Psoas muscle (tissue), 8 donors: Measurements from ENCODE around the gene HINFP. TPM values are rescaled to one million over a fixed set of nuclear protein-coding genes. Genes with fewer than 3 reads are reported as not detected.

Source experiments
- ATAC-seq, 4 donors: fragments of 200-7000 bp; cut with Tn5 transposase; one replicate each; pipeline ENCODE4 v1.9.1; 2020; ENCODE audit warnings: moderate library complexity in 3 of 4, mild to moderate bottlenecking in 2 of 4
- DNase-seq, 2 donors: peaks; one replicate each; pipeline ENCODE4 v3.0.0-alpha.2; 2020
- H3K27ac ChIP-seq: fragments of 200-600 bp; one replicate; pipeline ENCODE4 v1.8.0; 2022
- H3K27me3 ChIP-seq, 3 donors: fragments of 200-600 bp in 1 of 3; one replicate each; pipeline versions ENCODE4 v1.6.1 to v1.8.0; 2013 to 2022; ENCODE audit warnings: low read length in 2 of 3, mild to moderate bottlenecking in 2 of 3, moderate library complexity in 1 of 3; ENCODE audit not compliant: insufficient read depth in 3 of 3
- H3K36me3 ChIP-seq, 2 donors: fragments of 200-600 bp in 1 of 2; one replicate each; pipeline versions ENCODE4 v1.6.1 to v1.8.0; 2013 to 2022; ENCODE audit warnings: low read depth in 1 of 2, mild to moderate bottlenecking in 1 of 2, moderate library complexity in 1 of 2; ENCODE audit not compliant: insufficient read depth in 1 of 2
- H3K4me1 ChIP-seq: fragments of 200-600 bp; one replicate; pipeline ENCODE4 v1.8.0; 2022
- H3K4me3 ChIP-seq: fragments of 200-600 bp; one replicate; pipeline ENCODE4 v1.8.0; 2022; ENCODE audit warnings: mild to moderate bottlenecking
- H3K9me3 ChIP-seq: fragments of 200-600 bp; one replicate; pipeline ENCODE4 v1.8.0; 2022
- CTCF ChIP-seq: fragments of 200-600 bp; IDR thresholded peaks from one replicate; pipeline ENCODE4 v1.8.0; 2022; ENCODE audit warnings: antibody characterized with exemption
- WGBS, 3 donors: extraction: QIAGEN DNeasy Blood & Tissue Kit; methylation state at CpG; one replicate each; pipeline versions ENCODE4 v1.1.6 to v1.1.7; 2013; 5-methylcytosine and 5-hydroxymethylcytosine counted together
- intact Hi-C, 2 donors: fragments of 100-400 bp; cut with DNase I; formaldehyde crosslinking; loops; one replicate each; pipeline versions ENCODE4 v1.11.0 to v1.14.2; 2022
- polyA plus RNA-seq, 3 donors: library from polyadenylated mRNA; stranded (reverse); fragments of 200-250 nt; gene quantifications; one replicate each; pipeline ENCODE4 v1.2.3, GENCODE V29; 2013
- total RNA-seq, 4 donors: library from RNA; stranded (reverse); fragmentation: NEBNext Ultra II Directional in 2 of 4; extraction: Animal tissue kit (Norgen Biotek cat#: 25700) in 2 of 4; gene quantifications; one replicate each; pipeline versions ENCODE4 v1.2.1 to v1.2.4, GENCODE V29; 2021 to 2023
- donor health status: healthy with polysubstance abuse.
- donor health status: DM: no; HTN: no; CAD: no; lungs with moderate emphysema.
- donor health status: Bipolar disorder and iron deficiency.
- donor health status: healthy.
- donor health status: DM: yes; HTN: yes; CAD: no.
- donor health status: DM: no; HTN: no; CAD: no.
- donor health status: DM: no; HTN: no; CAD: no.
- donor health status: DM: yes; HTN: yes; CAD: no.

Gene HINFP
- total and polyA plus RNA-seq, 7 donors: 8.3 to 20.6 (median 12.7) TPM

GRCh38 chr11:119103793-119104192 lies 17.6 kb upstream of the HINFP start:
- H3K4me1 ChIP-seq: peaks cover 38% of the 10 kb centered on the region
- 53 to 59% (median 57%) methylated on average over 4 of the region's 4 CpGs for WGBS, 3 donors
- H3K36me3 ChIP-seq: peaks cover 0 to 8% of the 10 kb centered on the region in 2 donors
- TF ChIP-seq CTCF: no peak
- H3K27me3 ChIP-seq: no peaks in the 10 kb centered on the region
- ATAC-seq (no peak), DNase-seq (no peak)
- H3K27ac ChIP-seq: no peak overlapping the region
- H3K4me3 ChIP-seq: no peak overlapping the region
- intact Hi-C loops: loop anchor here in 1 of 2 donors (5.0 kb wide), 1 partner anchor 94 kb away; no protein-coding TSS in a partner anchor
- no peaks in the 10 kb centered on the region for H3K9me3 ChIP-seq

GRCh38 chr11:119106564-119107537 lies 14.5 kb upstream of the HINFP start, which contains the start of gene C2CD2L:
Gene C2CD2L, plus strand, starts transcription at chr11:119107344. Its CDS starts 398 bp downstream, at chr11:119107742.
- DNase-seq: peak; percentile 92 to 95
- 1% methylated on average over 32 to 49 of the region's 49 CpGs for WGBS, 3 donors
- intact Hi-C loops: no loop called here

GRCh38 chr11:119107538-119108145 lies 13.7 kb upstream of the HINFP start:
- Histone ChIP-seq H3K27ac (peak overlapping the region; percentile 80), H3K9me3 (no peaks in the 10 kb centered on the region), H3K4me3 (peak overlapping the region; percentile 100), H3K4me1 (peaks cover 30% of the 10 kb centered on the region), H3K27me3 (no peaks in the 10 kb centered on the region), H3K36me3 (peaks cover 2 to 24% of the 10 kb centered on the region in 2 donors)
- ATAC-seq (peak; percentile 38 to 58 (median 48)), DNase-seq (no peak)
- intact Hi-C loops: no loop called here
- no peak for TF ChIP-seq CTCF
- WGBS, 3 donors: 0 to 1% (median 1%) methylated on average over 40 to 64 of the region's 65 CpGs

More at GRCh38 chr11:119106564-119107537, 14.5 kb upstream of the HINFP start, which contains the start of gene C2CD2L:
- ATAC-seq: peak; percentile 95 to 96 (median 96)
- TF ChIP-seq CTCF: no peak
- Histone ChIP-seq H3K27me3 (no peaks in the 10 kb centered on the region), H3K9me3 (no peaks in the 10 kb centered on the region), H3K4me1 (peaks cover 30% of the 10 kb centered on the region), H3K4me3 (peak within 1 kb of the TSS; percentile 100), H3K27ac (peak within 1 kb of the TSS; percentile 80), H3K36me3 (peaks cover 0 to 16% of the 10 kb centered on the region in 2 donors)

- peaks cover 2 to 30% of the 10 kb centered on the region in 2 donors for H3K36me3 ChIP-seq
- intact Hi-C loops: no loop called here
- DNase-seq (no peak), ATAC-seq (no peak)
- no peak for TF ChIP-seq CTCF
- H3K27me3 ChIP-seq: no peaks in the 10 kb centered on the region
- H3K9me3 ChIP-seq: no peaks in the 10 kb centered on the region
- WGBS, 3 donors: 19 to 31% (median 26%) methylated on average over 8 of the region's 8 CpGs
- H3K27ac ChIP-seq: no peak overlapping the region
- peak overlapping the region; percentile 100 for H3K4me3 ChIP-seq
- H3K4me1 ChIP-seq: peaks cover 25% of the 10 kb centered on the region
These were observed 13.1 kb upstream of the HINFP start for GRCh38 chr11:119108146-119108856.
